Activated T-helper 1 cell treated with anti-CD3 and anti-CD28 coated beads, Interleukin-12 subunit alpha, Interleukin-12 subunit beta, Interleukin-2, Interleukin-4 antibody, amounts not matched to agents 30 ng/mL and 10 ng/mL and 1 ng/mL, durations not matched to agents 14 hours and 24 hours and 36 hours (primary cell): ENCODE measurements around the gene SPRR2F. TPM values are rescaled to one million over a fixed set of nuclear protein-coding genes. Genes with fewer than 3 reads are reported as not detected.
"Not testable (repeated sequence)": the region's sequence is repeated elsewhere in the genome, so short reads cannot be mapped to it uniquely, and the experiment has no call there.

ENCODE experiments used
- DNase-seq: peaks from one replicate; pipeline ENCODE4 v3.0.0; 2021; ENCODE audit warnings: low spot score
- H3K27ac Mint-ChIP-seq: one replicate; pipeline ENCODE4 v1.8.0; 2021; ENCODE audit warnings: mild to moderate bottlenecking, mixed read lengths
- H3K27me3 Mint-ChIP-seq: one replicate; pipeline ENCODE4 v1.8.0; 2022; ENCODE audit warnings: mild to moderate bottlenecking, moderate library complexity, mixed read lengths; ENCODE audit not compliant: insufficient read depth
- H3K36me3 Mint-ChIP-seq: one replicate; pipeline ENCODE4 v1.8.0; 2021; ENCODE audit warnings: low read depth, mixed read lengths
- H3K4me1 Mint-ChIP-seq: one replicate; pipeline ENCODE4 v1.8.0; 2021; ENCODE audit warnings: low read depth, mixed read lengths
- H3K4me3 Mint-ChIP-seq: one replicate; pipeline ENCODE4 v1.8.0; 2021; ENCODE audit warnings: mild to moderate bottlenecking, moderate library complexity, mixed read lengths
- H3K9me3 Mint-ChIP-seq: one replicate; pipeline ENCODE4 v1.8.0; 2021; ENCODE audit warnings: mixed read lengths
- intact Hi-C: fragments of 100-400 bp; cut with micrococcal nuclease; formaldehyde crosslinking; loops from one replicate; pipeline ENCODE4 v1.15.1; 2024
- total RNA-seq: library from RNA; stranded (reverse); gene quantifications from 2 replicates; pipeline ENCODE4 v1.2.3, GENCODE V29; 2022

SPRR2F gene
- total RNA-seq, 1 donor from 2014 or later = not detected

GRCh38 chr1:153119491-153119971 is 6.2 kb upstream of the SPRR2F start:
- Mint-ChIP-seq H3K36me3 (no peaks in the 10 kb centered on the region), H3K27me3 (peaks cover 14% of the 10 kb centered on the region), H3K4me1 (no peaks in the 10 kb centered on the region), H3K4me3 (no peak overlapping the region), H3K9me3 (no peaks in the 10 kb centered on the region), H3K27ac (no peak overlapping the region)
- no peak for DNase-seq
- intact Hi-C loops = no loop called here

- DNase-seq, H3K9me3 Mint-ChIP-seq, intact Hi-C loops, H3K4me3 Mint-ChIP-seq, H3K36me3 Mint-ChIP-seq, H3K27ac Mint-ChIP-seq, H3K27me3 Mint-ChIP-seq, H3K4me1 Mint-ChIP-seq: not testable (repeated sequence)
Observed at GRCh38 chr1:153115264-153115663, 1.9 kb upstream of the SPRR2F start.

- intact Hi-C loops, H3K27me3 Mint-ChIP-seq, H3K4me3 Mint-ChIP-seq, H3K36me3 Mint-ChIP-seq, H3K27ac Mint-ChIP-seq, DNase-seq, H3K9me3 Mint-ChIP-seq, H3K4me1 Mint-ChIP-seq: not testable (repeated sequence)
Observed at GRCh38 chr1:153112454-153112853, 862 bp downstream of the SPRR2F start.

- no peak overlapping the region for H3K27ac Mint-ChIP-seq
- H3K36me3 Mint-ChIP-seq = no peaks in the 10 kb centered on the region
- H3K9me3 Mint-ChIP-seq = no peaks in the 10 kb centered on the region
- peaks cover 2% of the 10 kb centered on the region for H3K27me3 Mint-ChIP-seq
- intact Hi-C loops = no loop called here
- no peaks in the 10 kb centered on the region for H3K4me1 Mint-ChIP-seq
- DNase-seq = no peak
- H3K4me3 Mint-ChIP-seq = no peak overlapping the region
Observed at GRCh38 chr1:153100245-153100644, 13.1 kb downstream of the SPRR2F start.

GRCh38 chr1:153099461-153100045 is 13.8 kb downstream of the SPRR2F start:
- Mint-ChIP-seq H3K4me1 (no peaks in the 10 kb centered on the region), H3K4me3 (no peak overlapping the region), H3K36me3 (no peaks in the 10 kb centered on the region), H3K27me3 (no peaks in the 10 kb centered on the region), H3K27ac (no peak overlapping the region), H3K9me3 (no peaks in the 10 kb centered on the region)
- intact Hi-C loops = no loop called here
- DNase-seq = no peak

- Mint-ChIP-seq H3K27me3 (peaks cover 2% of the 10 kb centered on the region), H3K4me1 (no peaks in the 10 kb centered on the region), H3K9me3 (no peaks in the 10 kb centered on the region), H3K4me3 (no peak overlapping the region), H3K36me3 (no peaks in the 10 kb centered on the region), H3K27ac (no peak overlapping the region)
- intact Hi-C loops = no loop called here
- DNase-seq = no peak
Observed at GRCh38 chr1:153095764-153096163, 17.6 kb downstream of the SPRR2F start.

GRCh38 chr1:153094426-153094825 is 18.9 kb downstream of the SPRR2F start, which contains the start of gene SPRR2E:
TSS of gene SPRR2E (minus strand) at chr1:153094526. CDS start at chr1:153093751, 775 bp downstream.
- H3K4me1 Mint-ChIP-seq = no peaks in the 10 kb centered on the region
- intact Hi-C loops = no loop called here
- no peaks in the 10 kb centered on the region for H3K36me3 Mint-ChIP-seq
- no peak within 1 kb of the TSS for H3K4me3 Mint-ChIP-seq
- no peak for DNase-seq
- no peaks in the 10 kb centered on the region for H3K9me3 Mint-ChIP-seq
- peaks cover 2% of the 10 kb centered on the region for H3K27me3 Mint-ChIP-seq
- no peak within 1 kb of the TSS for H3K27ac Mint-ChIP-seq

- intact Hi-C loops = no loop called here
- Mint-ChIP-seq H3K27ac (no peak overlapping the region), H3K4me3 (no peak overlapping the region), H3K36me3 (no peaks in the 10 kb centered on the region), H3K9me3 (no peaks in the 10 kb centered on the region), H3K4me1 (no peaks in the 10 kb centered on the region), H3K27me3 (peaks cover 3% of the 10 kb centered on the region)
- no peak for DNase-seq
Observed at GRCh38 chr1:153087652-153088051, 25.7 kb downstream of the SPRR2F start.

- intact Hi-C loops = no loop called here
- no peaks in the 10 kb centered on the region for H3K4me1 Mint-ChIP-seq
- H3K36me3 Mint-ChIP-seq = no peaks in the 10 kb centered on the region
- H3K27me3 Mint-ChIP-seq = no peaks in the 10 kb centered on the region
- H3K9me3 Mint-ChIP-seq = no peaks in the 10 kb centered on the region
- no peak overlapping the region for H3K4me3 Mint-ChIP-seq
- no peak overlapping the region for H3K27ac Mint-ChIP-seq
- DNase-seq = no peak
Observed at GRCh38 chr1:153081736-153082135, 31.6 kb downstream of the SPRR2F start.

- Mint-ChIP-seq H3K4me1 (no peaks in the 10 kb centered on the region), H3K4me3 (no peak overlapping the region), H3K9me3 (no peaks in the 10 kb centered on the region), H3K27me3 (peaks cover 8% of the 10 kb centered on the region), H3K27ac (no peak overlapping the region), H3K36me3 (no peaks in the 10 kb centered on the region)
- intact Hi-C loops = no loop called here
- no peak for DNase-seq
Observed at GRCh38 chr1:153072806-153073726, 40.2 kb downstream of the SPRR2F start.

GRCh38 chr1:153071511-153071910 is 41.8 kb downstream of the SPRR2F start, which contains the start of gene SPRR2B:
TSS of gene SPRR2B (minus strand) at chr1:153071611. CDS start at chr1:153070839, 772 bp downstream.
- H3K9me3 Mint-ChIP-seq = no peaks in the 10 kb centered on the region
- H3K36me3 Mint-ChIP-seq = no peaks in the 10 kb centered on the region
- intact Hi-C loops = no loop called here
- H3K27me3 Mint-ChIP-seq = peaks cover 11% of the 10 kb centered on the region
- no peaks in the 10 kb centered on the region for H3K4me1 Mint-ChIP-seq
- no peak for DNase-seq
- H3K27ac Mint-ChIP-seq = no peak within 1 kb of the TSS
- no peak within 1 kb of the TSS for H3K4me3 Mint-ChIP-seq

- H3K27me3 Mint-ChIP-seq = peaks cover 9% of the 10 kb centered on the region
- no peak for DNase-seq
- H3K36me3 Mint-ChIP-seq = no peaks in the 10 kb centered on the region
- no peak overlapping the region for H3K27ac Mint-ChIP-seq
- H3K4me3 Mint-ChIP-seq = no peak overlapping the region
- no peaks in the 10 kb centered on the region for H3K9me3 Mint-ChIP-seq
- H3K4me1 Mint-ChIP-seq = no peaks in the 10 kb centered on the region
- intact Hi-C loops = no loop called here
Observed at GRCh38 chr1:153070243-153070642, 43.1 kb downstream of the SPRR2F start.
